H54 (cell line): ENCODE data around the gene MAST4.

Experiments
- DNase-seq: peaks from one replicate; pipeline ENCODE4 v3.0.0; 2011; ENCODE audit warnings: low spot score, mixed read lengths; ENCODE audit not compliant: insufficient read length
- FAIRE-seq: peaks from 3 replicates; lab custom pipeline; 2011; peaks lifted over from hg19 to GRCh38; lab: Jason Lieb, UNC
- POLR2A ChIP-seq: IDR thresholded peaks from 2 replicates; pipeline ENCODE4 v1.6.1; 2011; ENCODE audit warnings: low read depth, mild to moderate bottlenecking, low read length

Gene MAST4

GRCh38 chr5:66864240-66864884, 268.2 kb downstream of the MAST4 start:
- DNase-seq: no peak
- no peak for TF ChIP-seq POLR2A
- FAIRE-seq: no peak

- FAIRE-seq: no peak
- no peak for DNase-seq
- no peak for TF ChIP-seq POLR2A
Measured at GRCh38 chr5:66867618-66868322, 271.6 kb downstream of the MAST4 start.

DNA sequence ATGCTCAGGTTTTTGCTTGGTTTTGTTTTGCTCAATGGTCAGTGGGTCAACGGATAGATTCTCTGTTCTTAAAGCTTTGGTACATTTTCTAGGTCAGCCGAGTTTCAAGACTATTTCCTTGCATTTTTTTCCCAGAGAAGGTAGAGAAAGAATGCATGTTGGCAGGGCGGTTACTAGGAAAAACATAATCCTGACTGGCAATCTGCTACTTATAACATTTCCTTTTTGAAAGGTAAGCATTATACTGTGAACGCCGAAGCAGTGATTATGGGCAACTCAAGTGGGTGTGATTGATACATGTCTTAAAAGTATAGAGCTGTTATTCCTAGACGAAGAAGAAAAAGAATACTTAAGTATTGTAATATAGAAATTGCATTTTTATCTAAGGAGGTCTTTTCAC, 273.2 kb downstream of the MAST4 start:
- TF ChIP-seq POLR2A: no peak
- no peak for FAIRE-seq
- no peak for DNase-seq

DNA sequence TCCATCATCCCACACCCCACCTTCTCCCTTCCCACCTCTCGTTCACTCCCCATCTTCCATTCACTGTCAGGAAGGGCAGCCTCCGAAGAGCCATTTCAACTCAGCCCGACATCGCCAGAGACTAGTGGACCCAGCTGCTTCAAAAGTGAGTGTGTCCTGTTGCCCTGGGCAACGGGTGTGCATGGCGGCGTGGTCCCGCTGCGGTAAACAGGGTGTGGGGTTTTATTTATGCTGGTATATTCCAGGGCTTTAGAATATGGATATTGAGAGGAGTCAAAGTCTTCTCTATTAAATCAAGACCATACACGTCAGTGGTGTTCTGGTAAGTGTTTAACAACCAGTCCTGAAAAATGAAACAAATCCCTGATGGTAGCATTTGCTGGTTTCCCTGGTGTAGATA, 274.5 kb downstream of the MAST4 start:
- FAIRE-seq (no peak), DNase-seq (no peak)
- TF ChIP-seq POLR2A: no peak

- no peak for DNase-seq
- TF ChIP-seq POLR2A: no peak
- FAIRE-seq: no peak
Measured at GRCh38 chr5:66871651-66872050, 275.5 kb downstream of the MAST4 start.

- no peak for FAIRE-seq
- DNase-seq: no peak
- no peak for TF ChIP-seq POLR2A
Measured at GRCh38 chr5:66872736-66873331, 276.6 kb downstream of the MAST4 start.

- no peak for FAIRE-seq
- no peak for DNase-seq
- no peak for TF ChIP-seq POLR2A
Measured at GRCh38 chr5:66874004-66874403, 277.8 kb downstream of the MAST4 start.

DNA sequence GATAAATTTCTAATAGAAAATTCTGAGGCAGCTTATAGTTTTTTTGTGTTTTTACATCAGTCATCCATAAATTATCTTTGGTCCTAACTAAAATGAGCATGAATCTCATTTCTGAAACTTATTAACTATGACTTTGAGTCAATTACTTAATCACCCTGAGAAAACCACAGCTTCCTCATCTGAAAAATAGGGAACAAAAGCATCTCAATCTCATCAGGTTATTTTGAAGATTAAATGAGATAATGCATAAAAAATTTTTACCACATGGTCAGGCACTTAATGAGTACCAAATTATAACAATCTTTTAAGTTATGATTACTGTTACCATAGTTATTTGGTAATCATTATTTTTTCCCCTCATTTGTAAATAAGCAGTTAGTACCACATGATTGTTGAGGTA, 279.1 kb downstream of the MAST4 start:
- no peak for TF ChIP-seq POLR2A
- no peak for DNase-seq
- no peak for FAIRE-seq

- FAIRE-seq (no peak), DNase-seq (no peak)
- no peak for TF ChIP-seq POLR2A
Measured at GRCh38 chr5:66876266-66876807, 280.1 kb downstream of the MAST4 start.

- DNase-seq (no peak), FAIRE-seq (no peak)
- no peak for TF ChIP-seq POLR2A
Measured at GRCh38 chr5:66877843-66878242, 281.6 kb downstream of the MAST4 start.

GRCh38 chr5:66880401-66880800, 284.2 kb downstream of the MAST4 start:
- no peak for TF ChIP-seq POLR2A
- FAIRE-seq (no peak), DNase-seq (no peak)

DNA sequence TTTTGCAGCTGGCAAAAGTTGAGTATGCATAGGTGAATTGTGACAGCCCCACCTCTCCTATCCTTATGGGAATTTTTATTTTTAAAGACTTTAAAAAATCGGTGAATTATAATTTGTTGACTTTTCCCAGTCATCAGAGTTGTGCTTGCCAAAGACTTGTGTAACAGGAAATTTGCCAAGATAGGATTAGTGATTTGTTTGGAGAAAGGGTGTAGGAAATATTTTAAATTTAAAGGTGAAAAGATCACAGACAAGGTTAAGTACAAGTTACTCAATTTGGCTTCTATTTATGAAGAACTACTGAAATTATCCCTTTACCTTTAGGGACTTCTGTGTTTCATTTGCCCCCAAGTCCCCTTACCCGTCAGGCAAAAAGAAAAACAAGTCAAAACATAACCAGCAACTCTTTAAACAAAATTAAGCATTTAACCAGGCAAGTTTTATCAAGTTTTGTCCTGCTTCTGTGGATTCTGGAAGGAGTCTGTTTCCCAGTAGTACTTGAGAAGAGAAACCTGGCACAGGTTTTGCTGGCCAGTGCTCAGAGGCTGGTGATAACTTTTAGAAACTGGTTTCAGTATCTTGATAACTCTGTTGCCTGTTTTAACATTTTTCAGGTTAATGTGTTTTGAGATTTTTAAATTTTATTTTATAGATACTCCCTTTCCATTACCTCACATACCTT, 285.4 kb downstream of the MAST4 start:
- TF ChIP-seq POLR2A: no peak
- FAIRE-seq (no peak), DNase-seq (no peak)

- peak; percentile 86 for FAIRE-seq
- TF ChIP-seq POLR2A: no peak
- peak; percentile 2 for DNase-seq
Measured at GRCh38 chr5:66882606-66883227, 286.5 kb downstream of the MAST4 start.

DNA sequence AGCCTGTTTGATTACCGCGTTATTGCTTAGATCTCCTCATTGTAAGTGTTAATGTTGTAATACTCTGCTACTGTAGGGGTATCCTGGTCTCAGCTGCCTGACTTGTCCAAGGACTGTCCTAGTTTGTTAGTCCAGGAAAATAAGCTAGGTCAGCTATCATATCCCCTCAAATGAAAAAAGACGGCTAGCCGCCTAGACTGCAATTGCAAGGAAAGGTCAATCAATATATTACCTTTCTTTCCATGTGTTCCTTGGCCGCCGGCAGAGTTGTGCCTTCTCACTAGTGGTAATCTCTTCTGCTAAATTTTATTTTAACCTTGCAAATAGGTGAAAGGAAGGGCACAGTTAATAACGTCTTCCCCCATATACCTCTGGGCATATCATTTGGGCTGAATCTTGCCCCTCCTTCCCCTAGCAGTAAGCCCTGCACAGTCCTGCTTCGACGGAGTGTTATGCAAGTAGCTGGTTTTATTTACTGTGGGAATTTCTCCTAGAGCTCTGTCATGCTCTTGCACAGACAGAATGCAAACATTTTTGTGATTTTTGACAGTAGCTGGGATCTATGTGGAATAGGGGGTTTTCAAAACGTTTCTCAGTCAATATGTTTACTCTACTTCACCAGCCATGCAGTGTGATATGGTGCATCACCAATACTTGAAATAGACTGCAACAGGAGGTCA, 288.5 kb downstream of the MAST4 start:
- no peak for TF ChIP-seq POLR2A
- no peak for FAIRE-seq
- no peak for DNase-seq
